H9 (cell line): ENCODE measurements around the gene STK25. TPM values are rescaled to one million over a fixed set of nuclear protein-coding genes. Genes with fewer than 3 reads are reported as not detected.

Experiments used
- DNase-seq: peaks from one replicate; pipeline ENCODE4 v3.0.0-alpha.2; 2017
- H2AFZ ChIP-seq: one replicate; pipeline ENCODE4 v1.6.1; 2013; ENCODE audit warnings: mild to moderate bottlenecking, low read length, control low read depth, moderate library complexity
- H2AK5ac ChIP-seq: 2 replicates; pipeline ENCODE4 v1.6.1; 2013; ENCODE audit warnings: low read length, control low read depth, mixed read lengths; ENCODE audit not compliant: insufficient read length
- H2BK120ac ChIP-seq: one replicate; pipeline ENCODE4 v1.6.1; 2013; ENCODE audit warnings: low read depth, mild to moderate bottlenecking, low read length, control low read depth, inconsistent platforms; ENCODE audit not compliant: poor library complexity, severe bottlenecking
- H2BK12ac ChIP-seq: 2 replicates; pipeline ENCODE4 v1.6.1; 2013; ENCODE audit warnings: low read length, control low read depth, mixed read lengths, low read depth; ENCODE audit not compliant: insufficient read length
- H2BK15ac ChIP-seq: 2 replicates; pipeline ENCODE4 v1.6.1; 2013; ENCODE audit warnings: low read depth, low read length, control low read depth
- H2BK20ac ChIP-seq: one replicate; pipeline ENCODE4 v1.6.1; 2013; ENCODE audit warnings: low read depth, mild to moderate bottlenecking, low read length, control low read depth, inconsistent platforms; ENCODE audit not compliant: poor library complexity, severe bottlenecking
- H2BK5ac ChIP-seq: 2 replicates; pipeline ENCODE4 v1.6.1; 2013; ENCODE audit warnings: low read length, control low read depth, mixed read lengths; ENCODE audit not compliant: insufficient read length
- H3K14ac ChIP-seq: 2 replicates; pipeline ENCODE4 v1.6.1; 2013; ENCODE audit warnings: low read length, control low read depth; ENCODE audit not compliant: insufficient read depth
- H3K18ac ChIP-seq: 2 replicates; pipeline ENCODE4 v1.6.1; 2013; ENCODE audit warnings: low read depth, mild to moderate bottlenecking, mixed read lengths, low read length, control low read depth; ENCODE audit not compliant: insufficient read length
- H3K23ac ChIP-seq: 2 replicates; pipeline ENCODE4 v1.6.1; 2013; ENCODE audit warnings: low read length, control low read depth, mixed read lengths, low read depth; ENCODE audit not compliant: insufficient read length
- H3K23me2 ChIP-seq: 2 replicates; pipeline ENCODE4 v1.6.1; 2013; ENCODE audit warnings: low read depth, mild to moderate bottlenecking, mixed read lengths, low read length, control low read depth; ENCODE audit not compliant: insufficient read length, poor library complexity, severe bottlenecking
- H3K27ac ChIP-seq: 2 replicates; pipeline ENCODE4 v1.5.1; 2013; ENCODE audit warnings: low read length, control low read depth, mixed read lengths, low read depth; ENCODE audit not compliant: insufficient read length
- H3K27me3 ChIP-seq: 2 replicates; pipeline ENCODE4 v1.6.1; 2013; ENCODE audit warnings: low read length, control low read depth, inconsistent platforms; ENCODE audit not compliant: insufficient read depth
- H3K4ac ChIP-seq: 2 replicates; pipeline ENCODE4 v1.6.1; 2013; ENCODE audit warnings: low read depth, mild to moderate bottlenecking, control low read depth, inconsistent platforms, low read length, moderate library complexity
- H3K4me1 ChIP-seq: 2 replicates; pipeline ENCODE4 v1.6.1; 2013; ENCODE audit warnings: low read length, control low read depth, inconsistent platforms; ENCODE audit not compliant: insufficient read depth
- H3K4me2 ChIP-seq: 2 replicates; pipeline ENCODE4 v1.6.1; 2013; ENCODE audit warnings: low read length, control low read depth, mixed read lengths; ENCODE audit not compliant: insufficient read length, insufficient read depth
- H3K56ac ChIP-seq: 2 replicates; pipeline ENCODE4 v1.6.1; 2013; ENCODE audit warnings: low read depth, mild to moderate bottlenecking, mixed read lengths, low read length, control low read depth; ENCODE audit not compliant: insufficient read length
- H3K79me1 ChIP-seq: 2 replicates; pipeline ENCODE4 v1.6.1; 2013; ENCODE audit warnings: low read depth, mild to moderate bottlenecking, moderate library complexity, low read length, control low read depth, inconsistent platforms; ENCODE audit not compliant: insufficient read depth, poor library complexity, severe bottlenecking
- H3K79me2 ChIP-seq: 2 replicates; pipeline ENCODE4 v1.6.1; 2013; ENCODE audit warnings: low read length, control low read depth, inconsistent platforms; ENCODE audit not compliant: insufficient read depth
- H3K9ac ChIP-seq: 2 replicates; pipeline ENCODE4 v1.6.1; 2013; ENCODE audit warnings: low read length, control low read depth, mixed read lengths; ENCODE audit not compliant: insufficient read length; ENCODE audit errors: extremely low read depth
- H3K9me3 ChIP-seq: one replicate; pipeline ENCODE4 v1.6.1; 2013; ENCODE audit warnings: low read depth, low read length, inconsistent platforms; ENCODE audit not compliant: control insufficient read depth
- H3T11ph ChIP-seq: one replicate; pipeline ENCODE4 v1.6.1; 2013; ENCODE audit warnings: mild to moderate bottlenecking, low read length, control low read depth, inconsistent platforms
- H4K20me1 ChIP-seq: one replicate; pipeline ENCODE4 v1.6.1; 2013; ENCODE audit not compliant: control insufficient read depth, insufficient read length, insufficient read depth
- H4K5ac ChIP-seq: 2 replicates; pipeline ENCODE4 v1.6.1; 2013; ENCODE audit warnings: low read depth, mild to moderate bottlenecking, mixed read lengths, low read length, control low read depth; ENCODE audit not compliant: insufficient read length
- H4K8ac ChIP-seq: replicated peaks from 2 replicates; pipeline ENCODE4 v1.6.1; 2013; ENCODE audit warnings: low read length, control low read depth, mixed read lengths, low read depth; ENCODE audit not compliant: insufficient read length
- H4K91ac ChIP-seq: 2 replicates; pipeline ENCODE4 v1.6.1; 2013; ENCODE audit warnings: low read depth, mild to moderate bottlenecking, moderate library complexity, mixed read lengths, low read length, control low read depth; ENCODE audit not compliant: insufficient read length
- H3K27ac Mint-ChIP-seq, 3 experiments: 2 replicates in 2 of 3; 3 replicates in 1 of 3; pipeline ENCODE4 v1.8.0; 2020 to 2021; ENCODE audit warnings: mixed read lengths in 3 of 3, mild to moderate bottlenecking in 1 of 3, moderate library complexity in 1 of 3
- H3K27me3 Mint-ChIP-seq: 2 replicates; pipeline ENCODE4 v1.8.0; 2021; ENCODE audit warnings: low read depth, mild to moderate bottlenecking, moderate library complexity, mixed read lengths
- H3K36me3 Mint-ChIP-seq, 3 experiments: 2 replicates in 2 of 3; 3 replicates in 1 of 3; pipeline ENCODE4 v1.8.0; 2020 to 2021; ENCODE audit warnings: low read depth in 3 of 3, mixed read lengths in 3 of 3; ENCODE audit not compliant: insufficient read depth in 1 of 3
- H3K4me1 Mint-ChIP-seq, 2 experiments: 2 replicates each; pipeline ENCODE4 v1.8.0; 2020; ENCODE audit warnings: mixed read lengths in 2 of 2
- H3K4me3 Mint-ChIP-seq, 2 experiments: 2 replicates in 1 of 2; 3 replicates in 1 of 2; pipeline ENCODE4 v1.8.0; 2020 to 2021; ENCODE audit warnings: mild to moderate bottlenecking in 2 of 2, mixed read lengths in 2 of 2, moderate library complexity in 1 of 2
- H3K9me3 Mint-ChIP-seq, 2 experiments: 2 replicates in 1 of 2; 3 replicates in 1 of 2; pipeline ENCODE4 v1.8.0; 2020; ENCODE audit warnings: mild to moderate bottlenecking in 2 of 2, mixed read lengths in 2 of 2, moderate library complexity in 1 of 2
- CTCF ChIP-seq: fragments of 200-600 bp; sonication (generic); conservative IDR thresholded peaks from 3 replicates; pipeline ENCODE4 v1.8.0; 2021; ENCODE audit warnings: antibody characterized with exemption, mild to moderate bottlenecking
- WGBS: extraction: QIAGEN DNeasy Blood & Tissue Kit; methylation state at CpG from one replicate; pipeline ENCODE4 v1.1.7; 2013; ENCODE audit warnings: missing lambda C conversion rate, low lambda C conversion rate, mixed read lengths; ENCODE audit not compliant: insufficient read length; ENCODE audit errors: extremely low coverage; 5-methylcytosine and 5-hydroxymethylcytosine counted together
- total RNA-seq: library from RNA; stranded (reverse); gene quantifications from 2 replicates; pipeline ENCODE4 v1.2.1, GENCODE V29; 2021

STK25 gene
- total RNA-seq, 1 experiment from 2014 or later, result 189 TPM

DNA sequence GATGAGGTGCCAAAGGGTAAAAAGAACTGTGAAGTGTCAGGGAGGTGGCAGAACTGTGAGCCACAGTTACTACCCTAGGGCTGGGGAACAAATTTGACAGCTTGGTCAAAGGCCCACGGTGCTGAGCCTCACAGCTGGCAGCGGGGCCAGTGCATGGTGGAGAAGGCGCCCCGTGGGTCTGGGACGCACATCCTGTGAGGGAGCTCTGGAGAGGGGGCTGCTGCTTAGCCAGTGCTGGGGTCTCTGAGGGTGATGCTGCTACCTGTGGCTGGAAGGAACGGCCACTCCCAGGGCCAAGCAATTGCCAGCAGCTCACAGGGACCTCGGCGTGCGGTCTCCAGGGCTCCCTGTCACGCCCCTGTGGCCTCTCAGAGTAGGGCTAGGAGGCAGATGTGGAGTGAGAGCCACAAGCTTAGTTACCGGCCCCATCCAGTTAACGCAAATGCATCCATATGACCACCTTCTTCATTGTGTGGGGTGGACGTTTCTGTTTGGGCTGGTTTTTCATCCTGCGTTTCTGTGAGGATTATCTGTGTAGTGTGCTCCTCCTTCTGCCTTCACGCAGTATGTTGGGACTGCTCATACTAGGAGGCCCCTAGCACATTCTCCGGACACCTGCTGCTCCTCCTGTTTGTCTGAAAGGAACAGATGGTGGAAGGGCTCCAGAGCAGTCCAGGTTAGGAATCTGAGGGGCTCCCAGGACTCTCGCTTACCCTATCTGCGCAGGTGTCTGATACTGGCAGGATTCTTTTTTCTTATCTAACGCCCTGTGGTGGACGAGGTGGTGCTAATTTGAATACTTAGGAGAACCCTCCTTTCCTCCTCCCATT, 26.0 kb downstream of the STK25 start:
- H3K27me3 Mint-ChIP-seq, result peaks cover 2% of the 10 kb centered on the region
- no peaks in the 10 kb centered on the region for H3K23me2 ChIP-seq
- no peak overlapping the region for H4K8ac ChIP-seq
- no peak overlapping the region for H2BK20ac ChIP-seq
- H3K27ac Mint-ChIP-seq, result no peak overlapping the region
- no peak overlapping the region for H4K91ac ChIP-seq
- H4K20me1 ChIP-seq, result peaks cover 6% of the 10 kb centered on the region
- no peak overlapping the region for H2AFZ ChIP-seq
- no peak for TF ChIP-seq CTCF
- no peak overlapping the region for H3K9ac ChIP-seq
- H3K4ac ChIP-seq, result no peak overlapping the region
- H2AK5ac ChIP-seq, result no peak overlapping the region
- no peaks in the 10 kb centered on the region for H3K79me2 ChIP-seq
- no peaks in the 10 kb centered on the region for H3K79me1 ChIP-seq
- no peak overlapping the region for H3K56ac ChIP-seq
- no peak overlapping the region for H2BK120ac ChIP-seq
- H2BK5ac ChIP-seq, result no peak overlapping the region
- no peaks in the 10 kb centered on the region for H3K4me1 ChIP-seq
- no peak overlapping the region for H3K4me2 ChIP-seq
- no peak overlapping the region for H2BK15ac ChIP-seq
- H4K5ac ChIP-seq, result no peak overlapping the region
- DNase-seq, result no peak
- H3K4me1 Mint-ChIP-seq, result no peaks in the 10 kb centered on the region; a peak in 1 of 4 replicates
- no peak overlapping the region for H3T11ph ChIP-seq
- no peaks in the 10 kb centered on the region for H3K9me3 ChIP-seq
- H3K9me3 Mint-ChIP-seq, result no peaks in the 10 kb centered on the region
- H3K23ac ChIP-seq, result no peak overlapping the region
- H3K4me3 Mint-ChIP-seq, result no peak overlapping the region
- no peak overlapping the region for H3K27ac ChIP-seq
- no CpG with 5 or more reads among the region's 20 CpGs for WGBS
- H3K36me3 Mint-ChIP-seq, result peaks cover 0 to 8% (median 2%) of the 10 kb centered on the region in 3 experiments; a peak in 3 of 7 replicates
- H2BK12ac ChIP-seq, result no peak overlapping the region
- H3K14ac ChIP-seq, result no peak overlapping the region
- no peak overlapping the region for H3K18ac ChIP-seq
- H3K27me3 ChIP-seq, result no peaks in the 10 kb centered on the region
